ENCODE measurements around the gene BTN3A1. TPM values are rescaled to one million over a fixed set of nuclear protein-coding genes. Genes with fewer than 3 reads are reported as not detected.

The BTN3A1 gene
- total RNA-seq, 2 donors from 2014 or later = 1.9 to 2.0 TPM

- no peak overlapping the region for H3K27ac Mint-ChIP-seq
Observed at GRCh38 chr6:26408828-26409730, 7.0 kb downstream of the BTN3A1 start.

GRCh38 chr6:26411751-26412150, 9.7 kb downstream of the BTN3A1 start:
- H3K4me3 Mint-ChIP-seq = no peak overlapping the region
- H3K9ac ChIP-seq (ENCODE audit: extremely low read depth, low read length, poor library complexity, severe bottlenecking) = no peak overlapping the region
- no peaks in the 10 kb centered on the region for H3K36me3 ChIP-seq (ENCODE audit: control insufficient read depth, insufficient read depth, low read length)
- no peak for DNase-seq
- no peak overlapping the region for H3K27ac ChIP-seq (ENCODE audit: low read depth, low read length)
- no peaks in the 10 kb centered on the region for H3K9me3 ChIP-seq (ENCODE audit: control insufficient read depth, low read length)
- no peak overlapping the region for H3K4me3 ChIP-seq (ENCODE audit: low read length)
- TF ChIP-seq CTCF (conservative IDR thresholded peaks at IDR 0.05) = no peak
- H3K27ac Mint-ChIP-seq = peak overlapping the region; percentile 27
- H3K27me3 Mint-ChIP-seq (ENCODE audit: insufficient read depth) = peaks cover 7% of the 10 kb centered on the region
- 90 to 92% methylated on average over 2 to 3 of the region's 3 CpGs for WGBS, 2 experiments (ENCODE audit: insufficient coverage in 1 of 2, insufficient read length in 1 of 2)
- no peaks in the 10 kb centered on the region for H3K36me3 Mint-ChIP-seq (ENCODE audit: low read depth)
- no peaks in the 10 kb centered on the region for H3K9me3 Mint-ChIP-seq
- no peaks in the 10 kb centered on the region for H3K4me1 ChIP-seq (ENCODE audit: control insufficient read depth, insufficient read depth, low read length)
- no peaks in the 10 kb centered on the region for H3K27me3 ChIP-seq (ENCODE audit: control insufficient read depth, insufficient read depth, low read length, poor library complexity, severe bottlenecking)
- H3K4me1 Mint-ChIP-seq = peaks cover 23% of the 10 kb centered on the region

More at GRCh38 chr6:26408828-26409730, 7.0 kb downstream of the BTN3A1 start:
- H3K4me1 ChIP-seq (ENCODE audit: control insufficient read depth, insufficient read depth, low read length) = no peaks in the 10 kb centered on the region
- no peaks in the 10 kb centered on the region for H3K27me3 ChIP-seq (ENCODE audit: control insufficient read depth, insufficient read depth, low read length, poor library complexity, severe bottlenecking)
- Mint-ChIP-seq H3K4me1 (peaks cover 27% of the 10 kb centered on the region), H3K4me3 (no peak overlapping the region), H3K27me3 (ENCODE audit: insufficient read depth) (peaks cover 2% of the 10 kb centered on the region), H3K36me3 (ENCODE audit: low read depth) (no peaks in the 10 kb centered on the region), H3K9me3 (no peaks in the 10 kb centered on the region)
- no peak overlapping the region for H3K4me3 ChIP-seq (ENCODE audit: low read length)
- H3K9ac ChIP-seq (ENCODE audit: extremely low read depth, low read length, poor library complexity, severe bottlenecking) = no peak overlapping the region
- no peak overlapping the region for H3K27ac ChIP-seq (ENCODE audit: low read depth, low read length)
- H3K9me3 ChIP-seq (ENCODE audit: control insufficient read depth, low read length) = no peaks in the 10 kb centered on the region
- 85 to 88% methylated on average over 8 to 9 of the region's 10 CpGs for WGBS, 2 experiments (ENCODE audit: insufficient coverage in 1 of 2, insufficient read length in 1 of 2)
- no peak for DNase-seq
- H3K36me3 ChIP-seq (ENCODE audit: control insufficient read depth, insufficient read depth, low read length) = no peaks in the 10 kb centered on the region
- TF ChIP-seq CTCF (conservative IDR thresholded peaks at IDR 0.05) = peak; percentile 26

- no peak overlapping the region for H3K4me3 ChIP-seq (ENCODE audit: low read length)
- no peak for TF ChIP-seq CTCF (conservative IDR thresholded peaks at IDR 0.05)
- H3K27ac ChIP-seq (ENCODE audit: low read depth, low read length) = no peak overlapping the region
- Mint-ChIP-seq H3K9me3 (peaks cover 3% of the 10 kb centered on the region), H3K4me1 (peaks cover 18% of the 10 kb centered on the region), H3K27ac (peak overlapping the region; percentile 27), H3K36me3 (ENCODE audit: low read depth) (no peaks in the 10 kb centered on the region), H3K4me3 (no peak overlapping the region), H3K27me3 (ENCODE audit: insufficient read depth) (peaks cover 7% of the 10 kb centered on the region)
- H3K27me3 ChIP-seq (ENCODE audit: control insufficient read depth, insufficient read depth, low read length, poor library complexity, severe bottlenecking) = no peaks in the 10 kb centered on the region
- peak; percentile 73 for DNase-seq
- H3K9me3 ChIP-seq (ENCODE audit: control insufficient read depth, low read length) = peaks cover 1% of the 10 kb centered on the region
- H3K4me1 ChIP-seq (ENCODE audit: control insufficient read depth, insufficient read depth, low read length) = no peaks in the 10 kb centered on the region
- H3K9ac ChIP-seq (ENCODE audit: extremely low read depth, low read length, poor library complexity, severe bottlenecking) = no peak overlapping the region
- WGBS, 2 experiments (ENCODE audit: insufficient coverage in 1 of 2, insufficient read length in 1 of 2) = 74 to 100% methylated on average over 1 to 3 of the region's 3 CpGs
- no peaks in the 10 kb centered on the region for H3K36me3 ChIP-seq (ENCODE audit: control insufficient read depth, insufficient read depth, low read length)
Observed at GRCh38 chr6:26412228-26412627, 10.2 kb downstream of the BTN3A1 start.

Data from endodermal cell (in vitro differentiated cells).